Middle frontal gyrus (tissue), 1 donor: Measurements from ENCODE around the gene TAOK2.

Experiments
- DNase-seq: peaks from one replicate; pipeline ENCODE4 v3.0.0-alpha.2; 2015; ENCODE audit warnings: low spot score; ENCODE audit errors: extremely low spot score

Gene TAOK2

DNA sequence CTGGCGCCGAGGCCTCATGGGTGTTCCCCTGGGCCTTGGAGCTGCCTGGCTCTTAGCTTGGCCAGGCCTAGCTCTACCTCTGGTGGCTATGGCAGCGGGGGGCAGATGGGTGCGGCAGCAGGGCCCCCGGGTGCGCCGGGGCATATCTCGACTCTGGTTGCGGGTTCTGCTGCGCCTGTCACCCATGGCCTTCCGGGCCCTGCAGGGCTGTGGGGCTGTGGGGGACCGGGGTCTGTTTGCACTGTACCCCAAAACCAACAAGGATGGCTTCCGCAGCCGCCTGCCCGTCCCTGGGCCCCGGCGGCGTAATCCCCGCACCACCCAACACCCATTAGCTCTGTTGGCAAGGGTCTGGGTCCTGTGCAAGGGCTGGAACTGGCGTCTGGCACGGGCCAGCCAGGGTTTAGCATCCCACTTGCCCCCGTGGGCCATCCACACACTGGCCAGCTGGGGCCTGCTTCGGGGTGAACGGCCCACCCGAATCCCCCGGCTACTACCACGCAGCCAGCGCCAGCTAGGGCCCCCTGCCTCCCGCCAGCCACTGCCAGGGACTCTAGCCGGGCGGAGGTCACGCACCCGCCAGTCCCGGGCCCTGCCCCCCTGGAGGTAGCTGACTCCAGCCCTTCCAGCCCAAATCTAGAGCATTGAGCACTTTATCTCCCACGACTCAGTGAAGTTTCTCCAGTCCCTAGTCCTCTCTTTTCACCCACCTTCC, 13.9 kb downstream of the TAOK2 start:
- no peak for DNase-seq

GRCh38 chr16:29988346-29989075, 14.8 kb downstream of the TAOK2 start:
- DNase-seq, result no peak

GRCh38 chr16:29989111-29989858, 15.6 kb downstream of the TAOK2 start:
- no peak for DNase-seq

DNA sequence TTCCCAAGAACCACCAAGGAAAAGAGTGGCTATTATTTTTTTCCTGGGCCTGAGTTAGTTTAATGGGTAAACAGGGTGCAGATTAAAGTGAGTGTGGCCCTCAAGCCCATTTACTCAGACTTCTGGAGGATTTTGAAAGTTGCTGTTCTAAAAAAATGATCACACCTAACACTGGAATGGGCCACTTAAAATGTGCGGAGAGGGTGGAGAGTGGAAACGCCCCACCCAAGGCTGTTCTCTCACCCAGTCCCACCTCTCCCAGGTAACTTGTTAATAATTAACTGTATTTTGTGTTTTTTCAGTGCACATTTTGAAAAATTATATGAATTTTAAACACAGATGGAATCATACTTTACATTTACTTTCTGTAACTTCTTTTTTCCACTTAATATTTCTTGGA, 16.4 kb downstream of the TAOK2 start:
- DNase-seq, result no peak

GRCh38 chr16:29990883-29991570, 17.4 kb downstream of the TAOK2 start:
- DNase-seq, result no peak

DNA sequence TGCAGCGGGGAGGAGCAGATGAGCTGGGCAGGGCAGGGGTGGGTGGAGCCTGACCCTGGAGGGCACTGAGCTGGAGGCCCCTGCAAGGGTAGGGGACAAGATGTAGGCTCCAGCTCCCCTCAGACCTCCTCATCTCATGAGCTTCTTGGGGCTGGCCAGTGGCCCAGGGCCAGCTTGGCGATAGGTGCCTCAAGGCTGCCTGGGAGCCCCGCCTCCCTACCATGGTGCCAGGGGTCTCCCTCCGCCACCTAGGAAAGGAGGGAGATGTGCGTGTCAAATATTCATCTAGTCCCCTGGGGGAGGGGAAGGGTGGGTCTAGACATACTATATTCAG, 17.9 kb downstream of the TAOK2 start:
- DNase-seq, result no peak

DNA sequence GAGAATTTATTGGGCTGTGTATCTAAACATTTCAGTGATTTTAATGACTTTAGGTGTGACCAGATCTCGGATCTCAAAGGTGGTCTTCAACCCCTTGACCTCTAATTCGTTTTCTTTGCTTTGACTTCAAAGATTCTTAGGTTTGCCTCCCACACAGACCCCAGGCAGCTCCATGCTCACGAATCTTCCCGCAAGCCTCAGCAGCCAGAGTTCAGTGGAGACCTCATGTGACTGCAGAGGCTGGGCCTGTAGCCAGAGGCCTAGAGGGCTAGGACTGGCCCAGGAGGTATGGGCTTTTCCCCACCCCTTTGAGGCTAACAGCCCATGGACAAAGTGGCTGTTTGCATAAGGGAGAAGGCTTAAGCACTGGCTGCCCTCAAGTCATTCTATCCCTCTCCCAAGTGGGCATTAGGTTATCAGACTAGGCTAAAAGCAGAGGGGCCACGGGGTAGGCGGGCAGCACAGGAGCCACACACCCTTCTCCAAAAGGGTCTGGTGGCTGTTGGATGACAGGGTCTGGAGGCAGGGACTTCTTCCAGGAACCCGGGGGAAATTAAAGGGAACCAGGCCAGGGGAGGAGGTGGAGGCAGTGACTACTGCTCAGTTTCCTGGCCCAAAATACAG, 18.8 kb downstream of the TAOK2 start:
- DNase-seq, result no peak

- DNase-seq, result no peak
These were observed 19.7 kb downstream of the TAOK2 start for GRCh38 chr16:29993191-29993902.

DNA sequence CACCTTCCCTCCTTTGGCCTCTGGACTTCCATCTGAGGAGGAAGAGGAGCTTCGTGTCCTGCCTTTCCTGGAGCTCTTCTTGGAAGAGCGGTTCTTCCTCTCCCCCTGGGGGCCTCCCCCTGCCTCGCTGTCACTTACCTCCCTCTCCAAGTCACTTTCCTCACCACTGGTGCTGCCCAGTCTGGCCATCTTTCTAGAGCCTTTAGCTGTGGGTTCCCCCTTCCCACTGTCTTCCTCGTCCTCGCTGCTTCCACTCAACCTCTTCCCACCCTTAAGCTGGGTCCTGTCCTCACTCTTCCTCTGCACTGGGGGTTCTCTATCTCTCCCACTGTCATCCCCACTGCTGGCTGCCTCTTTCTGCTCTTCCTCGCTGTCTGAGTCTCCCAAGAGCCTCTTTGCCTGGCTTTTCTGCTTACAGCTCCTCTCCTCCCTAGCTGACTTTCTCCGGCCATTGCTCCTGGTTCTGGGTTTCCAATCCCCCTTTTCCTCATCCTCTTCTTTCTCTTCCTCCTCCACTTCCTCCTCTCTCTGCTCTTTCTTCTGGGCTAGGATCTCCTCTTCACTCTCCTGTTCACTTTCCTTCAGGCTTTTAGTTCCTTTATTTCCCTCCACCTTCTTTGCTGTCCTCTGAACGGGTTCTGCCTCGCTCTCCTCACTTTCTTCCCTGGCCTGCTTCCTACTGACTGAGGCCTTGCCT, 20.4 kb downstream of the TAOK2 start:
- no peak for DNase-seq

DNA sequence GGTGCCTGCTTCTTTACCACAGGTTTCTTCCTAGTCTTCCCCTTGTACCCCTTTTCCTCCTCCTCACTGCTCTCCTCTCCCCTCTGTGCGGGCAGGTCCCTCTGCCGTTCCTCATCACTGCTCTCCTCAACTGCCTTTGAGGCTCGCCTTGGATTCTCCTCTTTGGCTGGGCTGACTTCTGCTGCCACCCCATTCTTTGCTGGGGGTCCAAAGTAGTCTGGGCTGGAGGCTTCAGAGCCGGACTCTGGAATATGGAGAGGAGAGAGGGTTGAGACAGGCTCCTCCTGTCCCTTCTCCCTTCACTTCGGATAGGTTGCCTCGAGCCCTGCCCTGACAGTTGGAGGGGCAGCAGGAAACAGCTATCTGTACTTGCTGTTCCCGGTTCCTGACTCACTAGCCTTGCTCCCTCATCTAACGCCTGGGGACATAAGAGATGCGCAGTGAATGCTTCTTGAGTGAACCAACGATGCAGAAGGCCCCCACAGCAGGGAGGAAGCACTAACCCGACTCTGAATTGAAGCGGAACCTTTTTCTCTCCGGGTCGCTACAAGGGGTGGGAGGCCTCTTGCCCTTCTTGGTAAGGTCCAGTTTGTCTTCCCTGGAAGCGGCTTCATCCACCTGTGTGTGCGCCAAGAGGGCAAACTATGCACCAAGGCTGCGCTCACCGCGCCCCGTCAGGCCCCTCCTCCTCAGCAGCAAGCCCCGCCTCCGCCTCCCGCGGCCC, 21.1 kb downstream of the TAOK2 start:
- no peak for DNase-seq

- DNase-seq, result peak; percentile 84
These were observed 21.7 kb downstream of the TAOK2 start, which contains the start of gene HIRIP3 for GRCh38 chr16:29995324-29995910. Gene HIRIP3 (minus strand): TSS chr16:29995617. CDS start chr16:29995605, 12 bp downstream.

DNA sequence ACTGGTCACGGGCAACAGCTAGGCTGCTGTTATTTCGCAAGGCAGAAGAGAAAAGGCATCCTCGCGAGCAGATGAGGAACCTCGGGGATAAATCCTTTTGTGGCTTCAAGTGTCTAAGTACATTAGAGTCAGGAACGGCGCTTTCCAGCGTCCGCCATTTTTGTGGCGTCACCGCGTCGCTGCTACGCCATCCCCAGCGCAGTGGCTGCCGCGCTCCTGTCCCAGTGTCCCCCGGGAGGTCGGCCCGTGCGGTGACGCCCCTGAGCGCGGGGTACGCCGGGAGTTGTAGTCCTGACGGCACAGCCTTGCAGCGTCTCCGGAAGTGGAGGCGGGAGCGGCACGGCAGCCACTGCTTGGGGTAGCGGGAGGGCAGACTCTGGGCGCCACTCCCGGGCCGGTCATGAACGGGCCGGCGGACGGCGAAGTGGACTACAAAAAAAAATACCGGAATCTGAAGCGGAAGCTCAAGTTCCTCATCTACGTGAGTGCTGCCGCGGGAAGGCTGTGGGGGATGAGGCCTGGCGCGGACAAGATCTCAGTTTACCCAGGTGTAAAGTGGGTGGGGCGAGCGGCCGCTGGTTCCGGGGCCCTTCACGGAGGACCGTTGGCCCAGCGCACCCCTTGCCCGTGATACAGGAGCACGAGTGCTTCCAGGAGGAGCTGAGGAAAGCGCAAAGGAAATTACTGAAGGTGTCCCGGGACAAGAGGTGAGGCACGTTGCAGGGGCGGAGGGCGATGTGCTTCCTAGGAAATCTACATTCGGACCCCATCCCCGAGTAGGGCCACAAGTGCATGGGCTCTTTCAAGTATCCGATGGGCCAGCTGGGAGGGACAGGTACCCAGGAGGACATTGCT, 22.5 kb downstream of the TAOK2 start, which contains the start of gene INO80E:
Gene INO80E (plus strand): TSS at position 331 of the 855 bp plus-strand sequence. CDS start 70 bp downstream, at position 401.
- DNase-seq, result peak; percentile 99

DNA sequence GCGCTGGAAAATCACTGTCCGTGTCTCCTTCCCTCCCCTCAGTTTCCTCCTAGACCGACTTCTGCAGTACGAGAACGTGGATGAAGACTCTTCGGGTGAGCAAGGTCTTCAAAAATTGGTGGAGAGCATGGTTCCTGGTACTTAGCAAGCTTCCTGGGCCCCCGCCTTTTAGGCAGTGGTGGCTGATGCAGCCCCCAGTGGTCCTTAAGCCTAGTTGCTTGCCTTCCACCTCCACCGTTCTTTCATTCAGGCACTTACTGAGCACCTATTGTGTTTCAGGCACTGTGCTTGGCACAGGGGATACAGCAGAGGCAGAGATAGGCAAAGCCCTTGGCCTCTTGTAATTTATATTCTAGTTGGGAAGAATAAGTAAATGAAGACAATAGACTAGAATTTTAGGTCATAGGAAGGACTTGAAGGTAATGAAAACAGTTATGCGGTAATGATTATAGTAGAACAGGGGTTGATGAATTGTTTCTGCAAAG, 23.1 kb downstream of the TAOK2 start:
- DNase-seq, result no peak

GRCh38 chr16:29999605-30000004, 25.9 kb downstream of the TAOK2 start:
- no peak for DNase-seq

DNA sequence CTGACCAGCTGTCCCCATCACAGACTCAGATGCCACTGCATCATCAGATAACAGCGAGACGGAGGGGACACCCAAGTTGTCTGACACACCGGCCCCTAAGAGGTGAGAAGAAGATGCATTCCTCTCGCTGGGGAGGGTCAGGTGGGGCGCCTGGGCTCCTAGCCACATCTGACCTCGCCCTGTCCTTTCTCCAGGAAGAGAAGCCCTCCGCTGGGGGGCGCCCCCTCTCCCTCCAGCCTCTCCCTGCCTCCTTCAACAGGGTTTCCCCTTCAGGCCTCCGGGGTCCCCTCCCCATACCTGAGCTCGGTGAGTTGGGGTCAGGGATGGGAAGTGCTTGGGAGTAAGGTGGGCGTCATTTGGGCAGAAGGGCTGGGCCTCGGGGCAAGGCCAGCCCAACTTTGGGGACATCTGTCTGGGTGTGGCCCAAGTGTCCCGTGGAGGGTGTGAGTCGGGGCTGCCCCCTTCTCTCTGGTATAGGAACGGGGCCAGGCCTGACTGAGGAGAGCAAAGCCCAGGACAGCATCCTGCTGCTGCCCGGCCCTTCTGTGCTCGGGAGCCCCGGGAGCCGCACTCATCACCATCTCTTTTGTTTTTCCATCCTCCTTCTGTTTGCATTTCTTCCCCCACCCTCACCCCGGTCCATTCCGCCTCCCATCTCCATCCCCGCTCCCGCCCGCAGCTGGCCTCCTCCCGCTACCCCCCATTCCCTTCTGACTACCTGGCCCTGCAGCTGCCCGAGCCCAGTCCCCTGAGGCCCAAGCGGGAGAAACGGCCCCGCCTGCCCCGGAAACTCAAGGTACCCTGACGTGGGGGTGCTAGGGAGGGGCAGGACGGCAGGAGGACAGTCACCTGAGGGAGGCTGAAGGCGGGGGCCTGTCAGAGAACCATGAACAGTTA, 27.3 kb downstream of the TAOK2 start:
- DNase-seq, result no peak

DNA sequence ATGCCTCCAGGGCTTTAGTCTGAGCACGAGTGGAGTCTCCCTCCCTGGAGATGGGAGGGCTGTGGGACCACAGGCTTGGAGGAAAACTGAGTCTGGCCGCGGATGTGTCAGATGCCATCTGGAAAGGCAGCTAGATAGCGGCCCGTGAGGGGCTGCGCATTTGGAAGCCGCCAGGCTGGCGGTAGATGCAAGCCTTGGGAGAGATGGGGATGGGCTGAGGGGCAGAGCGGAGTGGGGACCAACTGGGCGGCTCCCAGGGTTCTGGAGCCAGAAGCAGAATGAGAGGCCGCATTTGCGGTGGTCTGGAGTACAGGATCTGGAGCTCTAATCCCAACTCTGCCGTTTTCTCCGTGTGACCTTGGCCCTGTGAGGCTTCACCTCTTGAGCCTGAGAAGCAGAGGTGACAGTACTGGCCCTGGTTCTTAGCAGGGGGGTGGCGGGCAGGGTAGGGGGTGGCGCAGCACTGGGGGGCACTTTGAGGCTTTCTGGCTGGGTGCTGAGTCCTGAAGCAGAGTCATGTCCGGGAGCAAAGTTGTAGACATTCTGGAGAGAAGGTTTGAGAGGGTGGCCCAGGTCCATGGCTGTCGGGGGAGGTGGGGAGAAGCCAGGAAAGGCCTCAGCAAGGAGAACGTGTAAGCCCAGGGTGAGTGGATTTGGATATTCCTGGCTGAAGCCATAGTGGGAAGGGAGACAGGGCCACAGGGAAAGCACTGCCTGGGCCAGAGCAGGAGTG, 29.1 kb downstream of the TAOK2 start:
- DNase-seq, result no peak
